ENCODE results near the gene TUBB2A.
"Not testable (repeated sequence)": the region's sequence is repeated elsewhere in the genome, so short reads cannot be mapped to it uniquely, and the experiment has no call there.

TUBB2A gene

GRCh38 chr6:3156184-3157130, 887 bp downstream of the TUBB2A start:
- DNase-seq (ENCODE audit: low read depth, low spot score) = not testable (repeated sequence)

- DNase-seq (ENCODE audit: low read depth, low spot score) = not testable (repeated sequence)
Measured at GRCh38 chr6:3155416-3155815, 1.9 kb downstream of the TUBB2A start.

- no peak for DNase-seq (ENCODE audit: low read depth, low spot score)
Measured at GRCh38 chr6:3152689-3153088, 4.7 kb downstream of the TUBB2A start.

- no peak for DNase-seq (ENCODE audit: low read depth, low spot score)
Measured at GRCh38 chr6:3151691-3152090, 5.7 kb downstream of the TUBB2A start.

- DNase-seq (ENCODE audit: low read depth, low spot score) = no peak
Measured at GRCh38 chr6:3147914-3148757, 9.2 kb downstream of the TUBB2A start.

GRCh38 chr6:3144571-3144970, 12.8 kb downstream of the TUBB2A start:
- no peak for DNase-seq (ENCODE audit: low read depth, low spot score)

- DNase-seq (ENCODE audit: low read depth, low spot score) = no peak
Measured at GRCh38 chr6:3143158-3143557, 14.2 kb downstream of the TUBB2A start.

- DNase-seq (ENCODE audit: low read depth, low spot score) = no peak
Measured at GRCh38 chr6:3142536-3142935, 14.8 kb downstream of the TUBB2A start.

GRCh38 chr6:3140201-3140600, 17.1 kb downstream of the TUBB2A start:
- no peak for DNase-seq (ENCODE audit: low read depth, low spot score)

GRCh38 chr6:3139090-3139903, 18.0 kb downstream of the TUBB2A start:
- no peak for DNase-seq (ENCODE audit: low read depth, low spot score)

GRCh38 chr6:3138341-3138740, 19.0 kb downstream of the TUBB2A start:
- DNase-seq (ENCODE audit: low read depth, low spot score) = no peak

- DNase-seq (ENCODE audit: low read depth, low spot score) = not testable (repeated sequence)
Measured at GRCh38 chr6:3137873-3138272, 19.5 kb downstream of the TUBB2A start.

GRCh38 chr6:3137057-3137777, 20.1 kb downstream of the TUBB2A start:
- DNase-seq (ENCODE audit: low read depth, low spot score) = no peak

- DNase-seq (ENCODE audit: low read depth, low spot score) = no peak
Measured at GRCh38 chr6:3136292-3137011, 20.9 kb downstream of the TUBB2A start.

- DNase-seq (ENCODE audit: low read depth, low spot score) = no peak
Measured at GRCh38 chr6:3135668-3136291, 21.6 kb downstream of the TUBB2A start.

GRCh38 chr6:3133515-3133914, 23.8 kb downstream of the TUBB2A start:
- DNase-seq (ENCODE audit: low read depth, low spot score) = no peak

- DNase-seq (ENCODE audit: low read depth, low spot score) = no peak
Measured at GRCh38 chr6:3131695-3132094, 25.6 kb downstream of the TUBB2A start.

- no peak for DNase-seq (ENCODE audit: low read depth, low spot score)
Measured at GRCh38 chr6:3128356-3129108, 28.8 kb downstream of the TUBB2A start.

- DNase-seq (ENCODE audit: low read depth, low spot score) = no peak
Measured at GRCh38 chr6:3125815-3126214, 31.5 kb downstream of the TUBB2A start.
